HUDEP-2 (cell line): ENCODE results near the gene SGTB.
"Not testable (repeated sequence)": the region's sequence is repeated elsewhere in the genome, so short reads cannot be mapped to it uniquely, and the experiment has no call there.

Source experiments
- DNase-seq, 76 experiments: peaks; one replicate each; lab custom pipeline; 2025; ENCODE audit not compliant: unreplicated experiment in 76 of 76; lab: John Stamatoyannopoulos, UW

The SGTB gene

GRCh38 chr5:65676056-65676455, 45.9 kb downstream of the SGTB start:
- DNase-seq, result not testable (repeated sequence)

DNA sequence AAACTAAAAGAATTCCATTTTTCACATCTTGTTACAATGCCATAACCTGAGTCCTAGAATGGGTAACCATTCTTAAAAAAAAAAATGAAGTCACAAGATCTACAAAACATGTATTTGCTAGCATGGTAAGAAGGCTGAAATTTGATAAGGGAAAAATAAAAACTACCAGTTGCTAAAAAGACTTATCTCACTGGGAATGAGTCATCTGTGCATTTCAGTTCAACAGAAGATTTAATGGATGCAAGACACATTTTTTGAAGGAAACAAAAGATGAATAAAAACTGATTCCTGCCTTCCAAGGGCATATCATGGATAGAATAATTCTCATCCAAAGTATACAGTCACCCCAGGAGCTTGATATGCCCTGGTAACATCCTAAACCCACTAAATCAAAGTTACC, 47.2 kb downstream of the SGTB start:
- no peak for DNase-seq

- no peak for DNase-seq
These were observed 49.1 kb downstream of the SGTB start for GRCh38 chr5:65672796-65673195.

DNA sequence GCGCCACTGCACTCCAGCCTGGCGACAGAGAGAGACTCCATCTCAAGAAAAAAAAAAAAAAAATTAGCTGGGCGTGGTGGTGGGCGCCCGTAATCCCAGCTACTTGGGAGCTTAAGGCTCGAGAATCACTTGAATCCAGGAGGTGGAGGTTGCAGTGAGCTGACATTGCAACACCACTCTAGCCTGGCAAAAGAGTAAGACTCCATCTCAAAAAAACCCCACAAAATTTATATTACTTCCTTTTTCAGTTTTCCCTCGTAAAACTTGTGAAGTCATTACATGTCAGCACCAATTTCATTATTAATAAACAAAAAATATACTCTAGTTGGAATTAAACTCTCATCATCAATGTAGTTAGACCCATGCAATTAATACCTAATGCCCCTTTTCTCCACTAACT, 53.2 kb downstream of the SGTB start:
- no peak for DNase-seq

DNA sequence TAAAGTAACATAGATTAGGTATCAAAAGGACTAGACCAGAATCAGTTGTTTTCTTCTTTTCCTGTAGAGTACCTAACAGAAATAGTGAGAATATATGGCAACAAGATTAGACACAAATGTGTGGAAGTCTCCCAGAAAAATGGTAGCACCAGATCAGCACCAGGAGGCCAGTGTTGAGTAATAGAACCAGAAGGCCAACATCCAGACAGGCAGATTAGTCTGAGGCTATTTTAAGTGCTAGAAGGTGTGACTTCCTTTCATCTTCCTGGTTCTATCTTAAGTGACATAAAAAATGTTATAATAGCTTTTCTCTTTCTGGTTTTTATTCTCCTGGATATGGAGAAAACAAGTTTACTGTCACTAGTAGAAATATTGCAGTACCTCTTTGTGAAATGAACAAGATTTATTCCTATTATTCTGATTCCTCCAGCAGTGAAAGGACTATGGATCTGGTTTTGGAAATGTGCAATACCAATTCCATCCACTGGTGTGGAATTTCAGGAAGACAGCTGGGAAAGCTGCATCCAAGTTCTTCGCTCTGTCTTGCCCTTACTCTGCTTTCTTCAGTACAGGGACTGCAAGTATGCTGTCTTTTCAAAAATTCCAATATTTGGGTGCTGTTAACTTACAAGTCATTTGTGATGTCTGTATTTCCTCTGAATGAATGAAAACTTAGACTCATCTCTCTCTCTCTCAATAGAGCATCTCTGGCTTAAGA, 57.9 kb downstream of the SGTB start:
- no peak for DNase-seq

DNA sequence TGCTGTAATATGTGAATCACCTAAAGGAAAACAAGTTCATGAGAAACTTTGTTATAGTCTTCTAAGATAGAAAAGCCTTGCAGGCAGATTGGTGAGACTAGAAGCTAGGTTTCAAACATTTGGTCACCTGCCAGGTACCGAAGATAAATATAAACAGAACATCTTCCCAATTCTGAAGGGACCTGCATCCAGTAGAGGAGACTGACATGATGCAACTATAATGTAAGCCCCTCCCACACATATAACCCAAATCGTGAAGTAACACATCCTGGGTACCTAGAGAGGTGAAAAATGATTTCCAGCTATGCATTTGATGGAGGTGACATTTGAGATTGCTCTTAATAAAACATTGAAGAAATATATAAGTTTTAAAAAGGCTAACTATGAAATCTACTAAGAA, 67.2 kb downstream of the SGTB start:
- no peak for DNase-seq

DNA sequence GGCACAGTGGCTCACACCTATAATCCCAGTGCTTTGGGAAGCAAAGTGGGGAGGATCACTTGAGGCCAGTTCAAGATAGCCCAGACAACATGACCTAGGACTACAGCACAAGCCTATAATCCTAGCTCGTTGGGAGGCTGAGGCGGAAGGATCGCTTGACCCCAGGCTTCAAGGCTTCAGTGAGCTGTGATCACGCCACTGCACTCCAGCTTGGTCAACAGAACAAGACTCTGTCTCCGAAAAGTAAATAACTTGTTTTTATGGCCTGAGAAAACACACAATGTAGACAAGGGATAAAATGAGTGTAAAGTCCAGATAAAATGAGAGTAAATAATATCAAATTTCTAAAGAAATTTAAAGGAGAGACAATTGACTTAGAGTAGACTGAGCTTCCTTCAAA, 70.8 kb downstream of the SGTB start:
- DNase-seq, result no peak

- no peak for DNase-seq
These were observed 74.0 kb downstream of the SGTB start for GRCh38 chr5:65647941-65648340.

- DNase-seq, result no peak
These were observed 75.0 kb downstream of the SGTB start for GRCh38 chr5:65646938-65647337.

DNA sequence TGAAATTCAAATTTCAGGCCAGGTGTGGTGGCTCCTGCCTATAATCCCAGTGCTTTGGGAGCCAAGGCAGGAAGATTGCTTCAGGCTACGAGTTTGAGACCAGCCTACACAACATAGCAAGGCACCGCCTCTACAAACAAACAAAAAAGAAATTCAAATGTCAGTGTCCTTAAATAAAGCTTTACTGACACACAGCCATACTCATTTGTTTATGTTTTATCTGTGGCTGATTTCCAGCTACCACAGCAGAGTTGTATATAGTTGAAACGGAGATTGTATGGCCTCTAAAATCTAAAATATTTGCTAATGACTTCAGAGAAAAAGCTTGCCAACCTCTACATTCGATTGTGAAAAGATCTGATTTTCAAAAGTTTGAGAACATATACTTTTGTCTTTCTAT, 81.7 kb downstream of the SGTB start:
- no peak for DNase-seq

DNA sequence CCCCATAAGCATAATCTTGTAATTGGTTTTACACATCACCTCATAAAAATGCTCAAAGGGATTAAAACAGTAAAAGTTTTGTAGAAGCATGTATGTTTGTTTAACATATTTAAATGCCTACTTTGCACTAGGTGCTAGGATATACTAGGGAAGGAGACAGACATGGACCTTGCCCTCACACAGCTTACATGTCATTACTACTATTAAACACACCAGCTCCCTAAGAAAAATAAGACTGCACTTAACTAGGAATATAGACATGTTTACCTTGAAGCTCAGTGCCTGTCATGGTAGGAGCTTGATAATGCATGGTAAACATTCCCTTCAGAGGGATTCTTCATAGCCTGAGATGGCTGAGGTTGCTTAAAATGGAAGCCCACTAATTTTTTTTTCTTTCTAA, 90.9 kb downstream of the SGTB start:
- DNase-seq, result no peak

DNA sequence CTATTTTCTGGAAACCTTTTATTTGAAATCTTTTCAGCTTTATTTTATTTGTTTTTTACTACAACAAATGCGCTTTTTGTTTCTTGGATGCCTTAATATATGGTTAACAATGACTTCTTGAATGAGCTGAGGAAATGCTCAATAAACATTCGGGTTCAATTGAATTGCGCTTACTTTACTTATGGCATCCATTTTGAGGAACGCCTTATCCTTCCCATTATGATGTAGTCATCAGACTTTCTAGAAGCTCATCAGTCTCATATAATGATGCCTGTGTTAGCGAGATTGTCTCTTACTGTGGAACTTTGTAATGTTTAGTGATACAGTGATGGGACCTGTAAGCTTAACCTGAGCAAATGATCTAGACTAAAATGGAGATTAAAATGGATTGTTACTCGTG, 96.2 kb downstream of the SGTB start:
- no peak for DNase-seq

DNA sequence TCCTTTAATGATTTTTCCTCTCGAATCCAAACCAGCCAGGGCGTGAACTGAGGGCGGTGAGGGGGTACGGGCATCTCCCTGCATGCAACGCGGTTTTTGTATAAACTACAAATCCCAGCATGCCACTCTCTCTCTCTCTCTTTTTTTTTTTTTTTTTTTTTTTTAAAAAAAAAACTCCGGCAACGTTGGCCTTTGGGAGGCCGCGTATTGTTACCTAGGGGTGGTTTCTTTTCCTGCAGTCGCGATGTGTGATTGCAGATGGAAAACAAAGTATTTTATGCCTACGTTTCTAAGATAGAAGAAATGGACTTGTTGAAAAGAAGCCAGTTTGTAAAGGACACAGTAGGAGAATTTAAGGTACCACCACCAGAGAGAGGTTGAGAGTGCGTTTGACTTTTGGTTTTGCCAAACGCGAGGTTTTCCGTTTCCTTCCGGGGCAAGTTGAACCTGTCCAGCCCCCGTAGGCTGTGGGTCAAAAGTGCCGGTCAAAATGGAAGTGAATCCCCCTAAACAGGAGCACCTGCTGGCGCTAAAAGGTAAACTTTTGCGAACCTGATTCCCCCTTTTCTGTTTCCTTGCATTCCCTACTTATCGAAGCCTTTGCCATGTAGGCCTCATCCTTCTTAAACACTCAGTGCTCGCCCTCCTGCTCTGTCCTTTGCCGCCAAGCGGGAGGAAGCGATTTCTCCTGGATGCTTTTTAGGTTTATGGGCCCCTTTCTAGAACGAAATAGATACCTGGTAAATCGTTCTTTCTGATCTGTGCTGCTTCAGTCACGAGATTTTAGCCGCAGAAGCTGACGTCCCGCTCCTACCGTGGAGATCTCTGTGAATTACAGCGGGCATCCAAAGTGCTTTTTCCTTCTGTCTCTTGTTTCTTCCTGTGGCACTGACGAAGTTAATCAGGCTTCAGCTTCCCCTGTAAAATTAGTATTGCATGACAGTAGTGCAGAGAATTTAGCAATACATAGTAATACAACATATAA, 97.0 kb downstream of the SGTB start, which contains the start of the genes SHLD3 and TRAPPC13:
Gene SHLD3, plus strand, starts transcription at position 457 of the 985 bp plus-strand sequence. CDS start 4,561 bp downstream, outside the sequence.
Gene TRAPPC13, plus strand, starts transcription at position 457 of the 985 bp plus-strand sequence. Its CDS starts 34 bp downstream, at position 491.
- peak in 75 of 76 experiments; percentile 11 to 91 (median 77) for DNase-seq

DNA sequence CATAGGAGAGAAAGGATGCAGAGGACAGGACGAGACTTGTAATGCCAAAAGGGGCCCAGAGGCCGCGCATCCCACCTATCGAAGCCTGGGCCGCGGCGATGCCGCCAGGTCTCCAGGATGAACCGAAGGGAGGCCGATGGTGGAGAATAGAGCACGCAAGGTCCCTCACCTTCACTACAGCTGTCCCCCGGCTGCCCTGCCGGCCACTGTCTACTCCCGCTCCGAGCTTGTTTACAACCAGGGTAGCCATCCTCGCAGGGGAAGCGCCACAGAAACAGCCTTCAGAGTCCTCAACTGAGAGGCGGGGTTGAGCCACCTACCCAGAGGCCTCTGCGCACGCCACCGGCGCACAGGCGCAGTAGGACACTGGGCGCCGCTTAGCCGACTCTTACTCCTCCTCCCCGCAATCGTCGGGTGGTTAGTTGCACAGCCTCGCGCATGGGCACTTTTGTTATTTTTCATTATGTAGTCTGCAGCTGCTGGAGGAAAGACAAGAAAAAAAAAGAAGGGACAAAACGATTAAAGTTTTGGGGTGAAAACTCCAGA, 97.8 kb downstream of the SGTB start, which contains the start of gene TRIM23:
Gene TRIM23, minus strand, starts transcription at position 309 of the 546 bp plus-strand sequence. Its CDS starts 59 bp downstream, at position 250.
- DNase-seq, result peak in 74 of 76 experiments; percentile 38 to 91 (median 80)

- DNase-seq, result peak in 1 of 76 experiments; percentile 25
These were observed 98.4 kb downstream of the SGTB start for GRCh38 chr5:65623482-65623881.

DNA sequence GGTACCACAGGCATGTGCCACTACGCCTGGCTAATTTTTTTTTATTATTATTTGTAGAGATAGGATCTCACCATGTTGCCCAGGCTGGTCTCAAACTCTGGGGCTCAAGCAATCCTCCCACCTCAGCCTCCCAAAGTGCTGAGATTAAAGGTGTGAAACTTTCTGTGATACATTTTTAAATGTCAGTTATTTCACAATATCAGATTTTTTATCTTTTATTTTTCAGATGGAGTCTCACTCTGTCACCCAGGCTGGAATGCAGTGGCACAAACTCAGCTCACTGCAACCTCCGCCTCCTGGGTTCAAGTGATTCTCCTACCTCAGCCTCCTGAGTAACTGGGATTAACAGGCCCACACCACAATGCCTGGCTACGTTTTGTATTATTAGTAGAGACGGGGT, 99.9 kb downstream of the SGTB start:
- not testable (repeated sequence) for DNase-seq

GRCh38 chr5:65620021-65620420, 101.9 kb downstream of the SGTB start:
- no peak for DNase-seq
